Epithelial cell of esophagus (primary cell): ENCODE data around the gene HSP90B1.

Experiments
- DNase-seq: peaks from one replicate; pipeline ENCODE4 v3.0.0; 2010; ENCODE audit warnings: low read depth
- H3K4me3 ChIP-seq: 2 replicates; pipeline ENCODE4 v1.5.1; 2011; ENCODE audit warnings: mild to moderate bottlenecking, low read length, control low read depth
- CTCF ChIP-seq: IDR thresholded peaks from 2 replicates; pipeline ENCODE4 v1.5.1; 2011; ENCODE audit warnings: low read depth, mild to moderate bottlenecking, low read length, control low read depth, inconsistent platforms; ENCODE audit not compliant: insufficient read depth; ENCODE audit errors: missing control alignments

HSP90B1 gene

GRCh38 chr12:103930034-103930786 is at the start of gene HSP90B1:
Gene HSP90B1, plus strand, starts transcription at chr12:103930410. Its CDS starts 106 bp downstream, at chr12:103930516.
- no peak for TF ChIP-seq CTCF
- peak within 1 kb of the TSS; percentile 94 for H3K4me3 ChIP-seq
- peak; percentile 100 for DNase-seq

DNA sequence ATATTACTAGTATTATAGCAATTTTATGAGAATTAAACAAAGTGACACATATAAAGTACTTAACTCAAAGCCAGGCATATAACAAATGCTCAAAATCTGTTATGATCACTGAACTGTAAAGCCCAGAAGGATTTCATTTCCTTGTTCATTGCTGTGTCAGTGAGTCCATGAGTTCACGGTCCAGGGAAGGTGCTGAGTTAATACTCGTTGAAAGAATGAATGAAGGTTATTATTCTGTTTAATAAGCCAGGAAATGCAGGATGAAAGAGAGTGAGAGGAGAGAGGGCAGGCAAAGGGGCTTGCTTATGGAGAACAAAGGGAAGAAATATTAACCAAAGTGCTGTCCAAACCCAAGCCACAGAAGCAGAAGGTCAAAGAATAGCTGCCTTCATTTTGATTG is 48.9 kb upstream of the HSP90B1 start:
- TF ChIP-seq CTCF: no peak
- H3K4me3 ChIP-seq: no peak overlapping the region
- DNase-seq: no peak

DNA sequence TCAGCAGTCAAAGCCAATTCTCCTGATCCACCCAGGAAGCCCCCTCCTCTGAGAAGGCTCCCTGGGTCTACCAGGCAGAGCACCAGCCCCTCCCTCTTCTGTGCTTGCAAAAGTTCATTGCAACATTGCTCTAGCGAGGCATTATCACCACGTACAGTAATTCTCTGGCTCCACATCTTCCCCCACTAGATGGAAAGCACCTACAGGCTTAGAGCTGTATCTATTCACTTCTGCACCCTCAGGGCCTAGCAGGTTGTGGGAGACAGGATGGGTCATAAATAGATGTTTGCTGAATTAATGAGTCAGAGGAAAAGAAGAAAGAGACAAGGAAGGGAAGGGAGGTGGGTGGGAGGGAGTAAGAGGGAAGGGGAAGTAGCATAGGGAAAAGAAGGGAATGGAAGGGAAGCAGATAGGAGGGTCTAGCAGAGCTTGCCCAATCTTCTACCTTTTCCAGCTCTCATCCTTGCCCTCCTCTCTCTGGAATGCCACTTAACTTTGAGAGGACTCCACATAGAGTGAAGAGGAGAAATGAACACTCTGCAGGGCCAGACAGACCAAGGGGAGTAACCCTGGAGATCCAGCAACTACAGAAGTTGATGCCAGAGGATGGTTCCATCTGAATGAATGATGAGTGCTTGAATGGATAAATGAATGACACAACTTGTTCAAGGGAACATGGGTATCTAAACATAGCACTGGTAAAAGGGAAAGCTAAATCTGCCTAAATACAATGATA is 47.2 kb upstream of the HSP90B1 start:
- peak; percentile 88 for DNase-seq
- H3K4me3 ChIP-seq: no peak overlapping the region
- no peak for TF ChIP-seq CTCF

DNA sequence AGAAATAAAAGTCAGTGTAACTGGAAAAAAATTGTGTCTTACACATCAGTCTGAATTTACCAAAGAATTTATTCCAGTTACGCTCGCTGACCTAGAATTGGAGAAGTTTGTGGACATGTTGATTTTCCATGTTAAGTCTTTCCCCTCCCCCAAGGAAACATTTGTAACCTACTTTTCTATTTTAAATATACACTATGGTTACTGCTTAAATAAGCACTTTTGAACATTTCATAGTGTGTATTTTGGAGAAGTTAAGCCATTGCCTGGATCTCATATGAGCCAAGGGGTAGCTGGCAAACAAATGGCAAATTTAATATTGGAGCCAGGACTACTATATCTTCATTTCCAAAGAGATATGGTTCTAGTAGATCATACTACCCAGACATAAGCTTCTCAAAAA is 46.3 kb upstream of the HSP90B1 start:
- TF ChIP-seq CTCF: no peak
- DNase-seq: no peak
- no peak overlapping the region for H3K4me3 ChIP-seq

GRCh38 chr12:103884316-103884715 is 45.9 kb upstream of the HSP90B1 start:
- H3K4me3 ChIP-seq: no peak overlapping the region
- peak; percentile 71 for DNase-seq
- peak; percentile 63 for TF ChIP-seq CTCF

GRCh38 chr12:103886195-103886797 is 43.9 kb upstream of the HSP90B1 start:
- DNase-seq: no peak
- no peak overlapping the region for H3K4me3 ChIP-seq
- no peak for TF ChIP-seq CTCF
